Measurements from ENCODE around the gene NACC1. TPM values are rescaled to one million over a fixed set of nuclear protein-coding genes. Genes with fewer than 3 reads are reported as not detected.
"Not testable (repeated sequence)": the region's sequence is repeated elsewhere in the genome, so short reads cannot be mapped to it uniquely, and the experiment has no call there.

Gene NACC1
- total and polyA plus RNA-seq, 2 donors from 2014 or later, result 16.7 to 46.1 TPM

DNA sequence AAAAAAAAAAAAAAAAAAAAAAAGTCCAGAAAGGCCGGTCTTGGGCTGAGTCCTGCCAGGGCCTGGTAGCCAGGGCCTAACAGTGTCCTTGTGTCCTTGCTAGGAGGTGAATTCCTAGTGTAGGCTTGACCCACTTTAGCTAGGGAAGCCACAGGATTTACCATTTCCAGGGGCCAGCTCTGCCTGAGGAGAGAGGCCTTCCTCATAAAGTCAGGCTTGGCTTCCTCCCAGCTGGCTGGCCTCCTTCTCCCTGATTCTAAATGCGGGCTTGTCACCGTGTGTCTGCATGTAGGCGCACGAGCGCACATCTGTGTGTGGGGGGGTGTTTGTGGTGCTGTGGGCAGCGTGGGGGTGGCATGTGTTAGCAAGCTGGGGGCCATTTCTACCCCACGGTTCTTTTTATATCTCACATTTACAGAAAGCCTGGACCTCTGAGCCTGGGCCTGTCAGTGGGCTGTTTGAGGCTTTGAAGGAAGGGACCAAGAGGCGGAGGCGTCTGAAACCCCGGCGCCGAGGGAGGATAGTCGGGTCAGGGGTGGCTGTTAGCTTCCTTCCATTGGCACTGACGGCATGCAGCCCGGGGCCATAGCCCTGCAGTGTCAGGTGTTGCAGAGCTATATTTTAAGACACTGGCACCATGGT lies 63.8 kb downstream of the NACC1 start:
- H3K27me3 ChIP-seq (ENCODE audit: control insufficient read depth, insufficient read depth, low read length), result no peaks in the 10 kb centered on the region

GRCh38 chr19:13184926-13185325 lies 66.9 kb downstream of the NACC1 start:
- H3K36me3 ChIP-seq (ENCODE audit: control insufficient read depth in 2 of 3, insufficient read depth in 3 of 3, low read length in 3 of 3); H3K4me1 ChIP-seq (ENCODE audit: control insufficient read depth in 2 of 3, insufficient read depth in 2 of 3, low read depth in 1 of 3, low read length in 3 of 3); H3K9ac ChIP-seq (ENCODE audit: low read length in 3 of 3); FAIRE-seq; H3K27ac ChIP-seq (ENCODE audit: low read depth in 2 of 2, low read length in 2 of 2); H3K9me3 ChIP-seq (ENCODE audit: control insufficient read depth in 2 of 3, insufficient read depth in 1 of 3, low read length in 3 of 3); H3K27me3 ChIP-seq (ENCODE audit: control insufficient read depth, insufficient read depth, low read length); DNase-seq; intact Hi-C loops (cut with DNase I); H3K4me3 ChIP-seq (ENCODE audit: low read length in 3 of 3): not testable (repeated sequence)

More for the DNA sequence above, 63.8 kb downstream of the NACC1 start:
- peaks cover 0 to 6% (median 0%) of the 10 kb centered on the region in 3 donors for H3K4me1 ChIP-seq (ENCODE audit: control insufficient read depth in 2 of 3, insufficient read depth in 2 of 3, low read depth in 1 of 3, low read length in 3 of 3)
- H3K36me3 ChIP-seq (ENCODE audit: control insufficient read depth in 2 of 3, insufficient read depth in 3 of 3, low read length in 3 of 3), result no peaks in the 10 kb centered on the region
- no peaks in the 10 kb centered on the region for H3K9me3 ChIP-seq (ENCODE audit: control insufficient read depth in 2 of 3, insufficient read depth in 1 of 3, low read length in 3 of 3)
- FAIRE-seq, result no peak
- peak; percentile 58 to 89 (median 77) for DNase-seq
- intact Hi-C loops (cut with DNase I), result no loop called here
- H3K4me3 ChIP-seq (ENCODE audit: low read length in 3 of 3), result no peak overlapping the region
- TF ChIP-seq, protein P1, sequence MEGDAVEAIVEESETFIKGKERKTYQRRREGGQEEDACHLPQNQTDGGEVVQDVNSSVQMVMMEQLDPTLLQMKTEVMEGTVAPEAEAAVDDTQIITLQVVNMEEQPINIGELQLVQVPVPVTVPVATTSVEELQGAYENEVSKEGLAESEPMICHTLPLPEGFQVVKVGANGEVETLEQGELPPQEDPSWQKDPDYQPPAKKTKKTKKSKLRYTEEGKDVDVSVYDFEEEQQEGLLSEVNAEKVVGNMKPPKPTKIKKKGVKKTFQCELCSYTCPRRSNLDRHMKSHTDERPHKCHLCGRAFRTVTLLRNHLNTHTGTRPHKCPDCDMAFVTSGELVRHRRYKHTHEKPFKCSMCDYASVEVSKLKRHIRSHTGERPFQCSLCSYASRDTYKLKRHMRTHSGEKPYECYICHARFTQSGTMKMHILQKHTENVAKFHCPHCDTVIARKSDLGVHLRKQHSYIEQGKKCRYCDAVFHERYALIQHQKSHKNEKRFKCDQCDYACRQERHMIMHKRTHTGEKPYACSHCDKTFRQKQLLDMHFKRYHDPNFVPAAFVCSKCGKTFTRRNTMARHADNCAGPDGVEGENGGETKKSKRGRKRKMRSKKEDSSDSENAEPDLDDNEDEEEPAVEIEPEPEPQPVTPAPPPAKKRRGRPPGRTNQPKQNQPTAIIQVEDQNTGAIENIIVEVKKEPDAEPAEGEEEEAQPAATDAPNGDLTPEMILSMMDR (IDR thresholded peaks at IDR 0.05; ENCODE audit: borderline replicate concordance, extremely low read depth, insufficient read depth), result no peak
- H3K27ac ChIP-seq (ENCODE audit: low read depth in 2 of 2, low read length in 2 of 2), result no peak overlapping the region
- H3K9ac ChIP-seq (ENCODE audit: low read length in 3 of 3), result peak overlapping the region in 1 of 3 donors; percentile 26

GRCh38 chr19:13185763-13186657 lies 67.9 kb downstream of the NACC1 start:
- H3K36me3 ChIP-seq (ENCODE audit: control insufficient read depth in 2 of 3, insufficient read depth in 3 of 3, low read length in 3 of 3); H3K27ac ChIP-seq (ENCODE audit: low read depth in 2 of 2, low read length in 2 of 2); FAIRE-seq; H3K27me3 ChIP-seq (ENCODE audit: control insufficient read depth, insufficient read depth, low read length); H3K4me1 ChIP-seq (ENCODE audit: control insufficient read depth in 2 of 3, insufficient read depth in 2 of 3, low read depth in 1 of 3, low read length in 3 of 3); H3K9ac ChIP-seq (ENCODE audit: low read length in 3 of 3); H3K9me3 ChIP-seq (ENCODE audit: control insufficient read depth in 2 of 3, insufficient read depth in 1 of 3, low read length in 3 of 3); H3K4me3 ChIP-seq (ENCODE audit: low read length in 3 of 3); intact Hi-C loops (cut with DNase I): not testable (repeated sequence)
- peak in 1 of 5 donors; percentile 51 for DNase-seq

DNA sequence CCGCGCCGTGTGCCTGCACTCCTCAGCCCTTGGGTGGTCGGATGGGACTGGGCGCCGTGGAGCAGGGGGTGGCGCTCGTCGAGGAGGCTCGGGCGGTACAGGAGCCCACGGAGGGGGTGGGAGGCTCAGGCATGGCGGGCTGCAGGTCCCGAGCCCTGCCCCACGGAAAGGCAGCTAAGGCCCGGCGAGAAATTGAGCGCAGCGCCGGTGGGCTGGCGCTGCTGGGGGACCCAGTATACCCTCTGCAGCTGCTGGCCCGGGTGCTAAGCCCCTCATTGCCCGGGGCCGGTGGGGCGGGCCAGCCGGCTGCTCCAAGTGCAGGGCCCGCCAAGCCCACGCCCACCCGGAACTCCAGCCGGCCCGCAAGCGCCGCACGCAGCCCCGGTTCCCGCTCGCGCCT lies 68.6 kb downstream of the NACC1 start:
- H3K27me3 ChIP-seq (ENCODE audit: control insufficient read depth, insufficient read depth, low read length); intact Hi-C loops (cut with DNase I); FAIRE-seq; H3K27ac ChIP-seq (ENCODE audit: low read depth in 2 of 2, low read length in 2 of 2); H3K4me3 ChIP-seq (ENCODE audit: low read length in 3 of 3); H3K9ac ChIP-seq (ENCODE audit: low read length in 3 of 3); H3K4me1 ChIP-seq (ENCODE audit: control insufficient read depth in 2 of 3, insufficient read depth in 2 of 3, low read depth in 1 of 3, low read length in 3 of 3); H3K36me3 ChIP-seq (ENCODE audit: control insufficient read depth in 2 of 3, insufficient read depth in 3 of 3, low read length in 3 of 3); DNase-seq; H3K9me3 ChIP-seq (ENCODE audit: control insufficient read depth in 2 of 3, insufficient read depth in 1 of 3, low read length in 3 of 3): not testable (repeated sequence)

DNA sequence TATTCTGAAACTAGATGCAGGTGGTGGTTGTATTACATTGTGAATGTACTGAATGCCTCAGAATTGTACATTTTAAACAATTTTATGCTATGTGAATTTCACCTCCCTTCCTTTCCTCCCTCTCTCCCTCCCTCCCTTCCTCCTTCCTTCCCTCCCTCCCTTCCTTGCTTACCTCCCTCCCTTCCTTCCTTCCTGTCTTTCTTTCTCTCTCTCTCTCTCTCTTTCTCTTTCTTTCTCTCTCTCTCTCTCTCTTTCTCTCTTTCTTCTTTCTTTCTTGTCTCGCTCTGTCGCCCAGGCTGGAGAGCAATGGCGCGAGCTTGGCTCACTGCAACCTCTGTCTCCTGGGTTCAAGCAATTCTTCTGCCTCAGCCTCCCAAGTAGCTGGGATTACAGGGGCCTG lies 69.4 kb downstream of the NACC1 start:
- Histone ChIP-seq H3K4me3 (ENCODE audit: low read length in 3 of 3) (no peak overlapping the region), H3K9me3 (ENCODE audit: control insufficient read depth in 2 of 3, insufficient read depth in 1 of 3, low read length in 3 of 3) (no peaks in the 10 kb centered on the region), H3K36me3 (ENCODE audit: control insufficient read depth in 2 of 3, insufficient read depth in 3 of 3, low read length in 3 of 3) (no peaks in the 10 kb centered on the region), H3K9ac (ENCODE audit: low read length in 3 of 3) (no peak overlapping the region), H3K27ac (ENCODE audit: low read depth in 2 of 2, low read length in 2 of 2) (no peak overlapping the region), H3K4me1 (ENCODE audit: control insufficient read depth in 2 of 3, insufficient read depth in 2 of 3, low read depth in 1 of 3, low read length in 3 of 3) (peaks cover 0 to 4% (median 0%) of the 10 kb centered on the region in 3 donors), H3K27me3 (ENCODE audit: control insufficient read depth, insufficient read depth, low read length) (no peaks in the 10 kb centered on the region)
- intact Hi-C loops (cut with DNase I), result no loop called here
- FAIRE-seq (no peak), DNase-seq (no peak)
- TF ChIP-seq, protein P1 (IDR thresholded peaks at IDR 0.05; ENCODE audit: borderline replicate concordance, extremely low read depth, insufficient read depth), result no peak

Data from kidney (tissue), 14 donors.